RKO (cell line): ENCODE measurements around the gene SLC13A2.

Experiments used
- DNase-seq: peaks from one replicate; pipeline ENCODE4 v3.0.0-alpha.2; 2016; ENCODE audit warnings: low spot score

SLC13A2 gene

GRCh38 chr17:28493460-28493859 lies 20.0 kb downstream of the SLC13A2 start:
- DNase-seq: peak; percentile 43

- DNase-seq: peak; percentile 58
Observed at GRCh38 chr17:28494445-28495188, 21.2 kb downstream of the SLC13A2 start.

- DNase-seq: no peak
Observed at GRCh38 chr17:28495635-28496034, 22.2 kb downstream of the SLC13A2 start.

- no peak for DNase-seq
Observed at GRCh38 chr17:28497931-28498330, 24.5 kb downstream of the SLC13A2 start.

GRCh38 chr17:28498652-28499363 lies 25.4 kb downstream of the SLC13A2 start:
- no peak for DNase-seq

- DNase-seq: no peak
Observed at GRCh38 chr17:28499364-28499664, 25.9 kb downstream of the SLC13A2 start.

- no peak for DNase-seq
Observed at GRCh38 chr17:28499684-28500357, 26.4 kb downstream of the SLC13A2 start.

GRCh38 chr17:28500712-28501379 lies 27.4 kb downstream of the SLC13A2 start:
- no peak for DNase-seq

GRCh38 chr17:28501421-28502284 lies 28.2 kb downstream of the SLC13A2 start:
- no peak for DNase-seq

GRCh38 chr17:28503420-28503819 lies 30.0 kb downstream of the SLC13A2 start:
- DNase-seq: no peak

- DNase-seq: no peak
Observed at GRCh38 chr17:28505986-28506665, 32.7 kb downstream of the SLC13A2 start, which contains the start of gene FOXN1. Gene FOXN1 (plus strand): TSS chr17:28506348. CDS start chr17:28523970, 17,622 bp downstream.

- no peak for DNase-seq
Observed at GRCh38 chr17:28506763-28507487, 33.5 kb downstream of the SLC13A2 start.

- no peak for DNase-seq
Observed at GRCh38 chr17:28507567-28508203, 34.2 kb downstream of the SLC13A2 start.

- no peak for DNase-seq
Observed at GRCh38 chr17:28508211-28508724, 34.8 kb downstream of the SLC13A2 start.

GRCh38 chr17:28509789-28510188 lies 36.3 kb downstream of the SLC13A2 start:
- DNase-seq: no peak

GRCh38 chr17:28511858-28512461 lies 38.5 kb downstream of the SLC13A2 start:
- DNase-seq: no peak

- no peak for DNase-seq
Observed at GRCh38 chr17:28513476-28513875, 40.0 kb downstream of the SLC13A2 start.

- no peak for DNase-seq
Observed at GRCh38 chr17:28514561-28515002, 41.1 kb downstream of the SLC13A2 start.

- DNase-seq: no peak
Observed at GRCh38 chr17:28515518-28515917, 42.1 kb downstream of the SLC13A2 start.
